NCI-H187 (cell line): ENCODE measurements around the gene MAU2.
"Not testable (repeated sequence)": the region's sequence is repeated elsewhere in the genome, so short reads cannot be mapped to it uniquely, and the experiment has no call there.

Experiments
- DNase-seq, 2 experiments: peaks; one replicate each; lab custom pipeline; 2025; lab: John Stamatoyannopoulos, UW

Gene MAU2

GRCh38 chr19:19385131-19385895 lies 64.7 kb downstream of the MAU2 start:
- DNase-seq, result peak; percentile 91 to 95

GRCh38 chr19:19385896-19386869 lies 65.6 kb downstream of the MAU2 start:
- no peak for DNase-seq

DNA sequence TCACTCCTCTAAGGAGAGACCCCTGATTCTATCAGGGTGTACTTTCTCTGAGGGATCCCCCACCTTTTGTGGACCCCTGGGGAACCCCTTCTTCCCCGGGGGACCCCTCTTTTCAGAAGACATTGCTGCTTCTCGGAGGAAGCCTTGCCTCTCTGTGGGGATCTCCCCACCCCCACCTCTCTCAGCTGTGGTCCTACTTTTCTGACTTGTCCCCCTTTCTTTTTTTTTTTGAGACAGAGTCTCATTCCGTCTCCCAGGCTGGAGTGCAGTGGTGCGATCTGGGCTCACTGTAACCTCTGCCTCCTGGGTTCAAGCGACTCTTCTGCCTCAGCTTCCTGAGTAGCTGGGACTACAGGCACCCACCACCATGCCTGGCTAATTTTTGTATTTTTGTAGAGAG lies 66.5 kb downstream of the MAU2 start:
- no peak for DNase-seq

DNA sequence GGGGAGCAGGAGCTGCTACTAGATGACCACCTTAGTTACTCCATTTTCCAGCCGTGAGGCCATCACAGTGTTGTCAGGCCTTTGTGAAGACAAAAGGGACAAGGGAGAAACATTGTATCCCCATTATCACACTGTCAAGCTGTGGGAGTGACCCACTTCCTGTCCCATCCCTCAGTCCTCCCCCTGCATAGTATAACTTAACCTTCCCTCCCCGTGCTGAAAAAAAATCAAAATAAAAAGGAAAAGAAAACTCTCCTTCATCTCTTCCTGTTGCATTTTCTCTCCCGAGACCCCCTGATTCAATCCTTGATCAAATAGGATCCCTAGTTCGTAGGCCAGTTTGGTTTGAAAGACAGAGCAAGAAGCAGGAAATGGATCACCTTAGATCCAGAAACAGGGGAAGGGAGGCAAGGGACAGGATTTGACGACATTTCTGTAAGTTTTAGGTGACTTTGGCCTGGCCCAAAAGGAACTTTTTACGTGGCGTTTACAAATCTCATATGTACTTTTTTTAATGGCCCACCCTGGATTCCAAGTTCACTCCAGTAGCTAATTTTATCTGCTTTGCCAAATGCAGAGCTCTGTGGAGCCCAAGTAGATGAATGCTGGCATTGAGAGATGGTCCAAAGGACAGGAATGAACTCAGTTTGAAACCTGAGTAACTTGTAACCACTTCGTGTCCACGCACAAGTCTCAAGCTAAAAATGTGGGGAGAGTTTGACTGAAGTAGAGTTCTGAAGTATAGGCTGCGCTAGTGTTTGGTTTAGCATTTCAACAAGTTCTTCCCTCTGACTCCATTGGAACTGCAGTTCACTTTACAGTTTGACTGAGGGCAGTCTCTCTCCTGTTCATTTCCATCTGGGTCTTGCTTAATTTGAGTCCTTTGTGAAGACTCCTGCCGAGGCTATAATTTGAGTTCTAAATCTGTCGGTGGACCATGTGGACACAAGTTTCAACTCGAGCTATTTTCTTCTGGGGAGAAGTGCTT lies 68.2 kb downstream of the MAU2 start:
- DNase-seq, result no peak

GRCh38 chr19:19389683-19390082 lies 69.1 kb downstream of the MAU2 start:
- DNase-seq, result not testable (repeated sequence)

DNA sequence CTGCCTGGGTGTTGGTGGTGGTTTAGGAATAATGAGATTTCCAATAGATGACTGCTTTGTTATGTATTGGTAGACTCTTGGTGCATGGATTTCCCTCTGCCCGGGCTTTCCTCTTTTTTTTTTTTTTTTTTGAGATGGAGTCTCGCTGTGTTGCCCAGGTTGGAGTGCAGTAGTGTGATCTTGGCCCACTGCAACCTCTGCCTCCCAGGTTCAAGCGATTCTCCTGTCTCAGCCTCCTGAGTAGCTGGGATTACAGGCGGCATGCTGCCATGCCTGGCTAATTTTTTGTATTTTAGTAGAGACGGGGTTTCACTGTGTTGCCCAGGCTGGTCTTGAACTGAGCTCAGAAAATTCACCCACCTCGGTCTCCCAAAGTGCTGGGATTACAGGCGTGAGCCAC lies 73.7 kb downstream of the MAU2 start:
- not testable (repeated sequence) for DNase-seq

- no peak for DNase-seq
These were observed 79.3 kb downstream of the MAU2 start for GRCh38 chr19:19399733-19400433.

GRCh38 chr19:19402656-19403372 lies 82.2 kb downstream of the MAU2 start:
- no peak for DNase-seq

GRCh38 chr19:19403373-19403901 lies 82.8 kb downstream of the MAU2 start:
- no peak for DNase-seq

DNA sequence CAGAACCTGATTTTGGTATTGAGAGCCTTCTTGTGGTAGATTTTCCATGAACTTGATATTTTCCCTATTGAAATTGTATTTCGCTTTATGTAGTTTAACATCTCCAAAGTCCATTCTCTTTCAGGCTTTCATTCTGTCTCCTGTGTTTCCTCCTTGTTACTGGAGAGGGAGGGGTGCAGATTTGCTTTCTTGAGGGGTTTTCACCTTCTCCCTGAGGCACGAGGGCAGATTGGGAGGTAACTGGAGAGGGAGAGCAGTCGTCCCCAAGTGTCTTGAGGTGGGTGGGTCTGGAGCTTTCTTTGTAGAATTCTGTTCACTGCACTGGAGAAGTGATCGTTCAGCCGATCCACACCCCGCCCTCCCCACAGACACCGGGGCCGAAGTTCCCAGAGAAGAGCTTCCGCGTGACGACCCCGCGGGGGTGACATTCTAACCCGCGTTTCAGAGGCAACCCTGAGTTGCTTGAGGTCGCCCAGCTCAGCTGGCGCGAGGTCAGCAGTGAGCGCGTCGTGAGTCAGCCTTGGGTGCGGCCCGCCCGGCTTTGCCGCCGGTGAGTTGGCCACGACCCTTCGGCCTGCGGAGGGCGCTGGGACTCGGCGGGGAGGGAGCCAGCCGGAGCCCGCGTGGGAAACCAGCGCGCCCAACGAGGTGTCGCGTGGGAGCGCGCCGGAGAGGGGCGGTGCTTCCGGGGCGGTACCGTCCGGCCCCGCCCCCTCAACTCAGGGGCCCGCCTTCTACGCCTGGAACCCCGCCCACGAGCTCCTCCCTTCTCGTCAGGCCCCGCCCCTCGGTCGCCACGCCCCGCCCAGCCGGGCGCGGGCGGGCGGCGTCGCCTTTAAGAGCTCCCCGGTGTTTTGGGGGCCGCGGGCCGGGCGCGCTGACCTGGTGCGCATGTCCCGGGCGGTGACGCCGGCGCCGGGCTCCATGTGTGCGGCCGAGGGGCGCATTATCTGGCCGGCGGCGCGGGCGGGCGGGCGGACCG lies 84.5 kb downstream of the MAU2 start, which contains the start of gene GATAD2A:
Gene GATAD2A (plus strand): TSS at position 797 of the 982 bp plus-strand sequence. CDS start 59,671 bp downstream, outside the sequence.
- peak; percentile 47 to 56 for DNase-seq

GRCh38 chr19:19405971-19406877 lies 85.6 kb downstream of the MAU2 start:
- DNase-seq, result no peak

GRCh38 chr19:19406878-19407632 lies 86.4 kb downstream of the MAU2 start:
- DNase-seq, result no peak

GRCh38 chr19:19407633-19407930 lies 87.0 kb downstream of the MAU2 start:
- DNase-seq, result no peak
